Chondrocyte (in vitro differentiated cells): ENCODE data around the gene RNASE13. TPM values are rescaled to one million over a fixed set of nuclear protein-coding genes. Genes with fewer than 3 reads are reported as not detected.
A peak's percentile ranks its signal among the peaks of the same experiment; 100 is the strongest.
"Not testable (repeated sequence)": the region's sequence is repeated elsewhere in the genome, so short reads cannot be mapped to it uniquely, and the experiment has no call there.

Experiments
- DNase-seq: peaks from one replicate; pipeline ENCODE4 v3.0.0; 2021; ENCODE audit warnings: mixed read lengths, low spot score
- H3K27ac Mint-ChIP-seq: one replicate; pipeline ENCODE4 v1.8.0; 2021; ENCODE audit warnings: mild to moderate bottlenecking, moderate library complexity, mixed read lengths; ENCODE audit not compliant: unreplicated experiment
- H3K27me3 Mint-ChIP-seq: 2 replicates; pipeline ENCODE4 v1.8.0; 2021; ENCODE audit warnings: low read depth, mixed read lengths
- H3K36me3 Mint-ChIP-seq: 2 replicates; pipeline ENCODE4 v1.8.0; 2021; ENCODE audit warnings: low read depth, mixed read lengths
- H3K4me1 Mint-ChIP-seq: 2 replicates; pipeline ENCODE4 v1.8.0; 2021; ENCODE audit warnings: low read depth, mild to moderate bottlenecking, mixed read lengths
- H3K4me3 Mint-ChIP-seq: one replicate; pipeline ENCODE4 v1.8.0; 2021; ENCODE audit warnings: mild to moderate bottlenecking, moderate library complexity, mixed read lengths; ENCODE audit not compliant: unreplicated experiment
- H3K9me3 Mint-ChIP-seq: 2 replicates; pipeline ENCODE4 v1.8.0; 2021; ENCODE audit warnings: low read depth, mixed read lengths
- total RNA-seq: library from RNA; stranded (reverse); gene quantifications from 3 replicates; pipeline ENCODE4 v1.2.1, GENCODE V29; 2021
- TF ChIP-seq, protein P1 (sequence below): fragments of 200-600 bp; sonication (generic); IDR thresholded peaks from 2 replicates; pipeline ENCODE4 v1.5.0; 2021; ENCODE audit warnings: antibody characterized with exemption, mild to moderate bottlenecking, moderate library complexity

The RNASE13 gene
- total RNA-seq, 1 donor from 2014 or later = not detected

- no peak overlapping the region for H3K27ac Mint-ChIP-seq
- TF ChIP-seq, protein P1, sequence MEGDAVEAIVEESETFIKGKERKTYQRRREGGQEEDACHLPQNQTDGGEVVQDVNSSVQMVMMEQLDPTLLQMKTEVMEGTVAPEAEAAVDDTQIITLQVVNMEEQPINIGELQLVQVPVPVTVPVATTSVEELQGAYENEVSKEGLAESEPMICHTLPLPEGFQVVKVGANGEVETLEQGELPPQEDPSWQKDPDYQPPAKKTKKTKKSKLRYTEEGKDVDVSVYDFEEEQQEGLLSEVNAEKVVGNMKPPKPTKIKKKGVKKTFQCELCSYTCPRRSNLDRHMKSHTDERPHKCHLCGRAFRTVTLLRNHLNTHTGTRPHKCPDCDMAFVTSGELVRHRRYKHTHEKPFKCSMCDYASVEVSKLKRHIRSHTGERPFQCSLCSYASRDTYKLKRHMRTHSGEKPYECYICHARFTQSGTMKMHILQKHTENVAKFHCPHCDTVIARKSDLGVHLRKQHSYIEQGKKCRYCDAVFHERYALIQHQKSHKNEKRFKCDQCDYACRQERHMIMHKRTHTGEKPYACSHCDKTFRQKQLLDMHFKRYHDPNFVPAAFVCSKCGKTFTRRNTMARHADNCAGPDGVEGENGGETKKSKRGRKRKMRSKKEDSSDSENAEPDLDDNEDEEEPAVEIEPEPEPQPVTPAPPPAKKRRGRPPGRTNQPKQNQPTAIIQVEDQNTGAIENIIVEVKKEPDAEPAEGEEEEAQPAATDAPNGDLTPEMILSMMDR = no peak
- no peaks in the 10 kb centered on the region for H3K36me3 Mint-ChIP-seq
- H3K9me3 Mint-ChIP-seq = no peaks in the 10 kb centered on the region
- H3K27me3 Mint-ChIP-seq = peaks cover 5% of the 10 kb centered on the region
- H3K4me1 Mint-ChIP-seq = peaks cover 31% of the 10 kb centered on the region
- DNase-seq = no peak
- no peak overlapping the region for H3K4me3 Mint-ChIP-seq
Observed at GRCh38 chr14:21043387-21043973, 8.9 kb upstream of the RNASE13 start.

DNA sequence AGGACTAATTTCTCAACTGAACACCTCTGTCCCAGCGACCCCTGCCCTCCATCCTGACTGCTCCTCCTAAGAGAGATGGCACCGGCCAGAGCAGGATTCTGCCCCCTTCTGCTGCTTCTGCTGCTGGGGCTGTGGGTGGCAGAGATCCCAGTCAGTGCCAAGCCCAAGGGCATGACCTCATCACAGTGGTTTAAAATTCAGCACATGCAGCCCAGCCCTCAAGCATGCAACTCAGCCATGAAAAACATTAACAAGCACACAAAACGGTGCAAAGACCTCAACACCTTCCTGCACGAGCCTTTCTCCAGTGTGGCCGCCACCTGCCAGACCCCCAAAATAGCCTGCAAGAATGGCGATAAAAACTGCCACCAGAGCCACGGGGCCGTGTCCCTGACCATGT, 8.3 kb upstream of the RNASE13 start:
- TF ChIP-seq, protein P1 = no peak
- H3K4me1 Mint-ChIP-seq = peaks cover 34% of the 10 kb centered on the region
- H3K9me3 Mint-ChIP-seq = no peaks in the 10 kb centered on the region
- H3K36me3 Mint-ChIP-seq = no peaks in the 10 kb centered on the region
- peaks cover 5% of the 10 kb centered on the region for H3K27me3 Mint-ChIP-seq
- H3K4me3 Mint-ChIP-seq = no peak overlapping the region
- no peak overlapping the region for H3K27ac Mint-ChIP-seq
- no peak for DNase-seq

- H3K27ac Mint-ChIP-seq = no peak within 1 kb of the TSS
- no peak within 1 kb of the TSS for H3K4me3 Mint-ChIP-seq
- no peak for DNase-seq
- H3K36me3 Mint-ChIP-seq = no peaks in the 10 kb centered on the region
- no peaks in the 10 kb centered on the region for H3K9me3 Mint-ChIP-seq
- TF ChIP-seq, protein P1 = no peak
- peaks cover 5% of the 10 kb centered on the region for H3K27me3 Mint-ChIP-seq
- peaks cover 34% of the 10 kb centered on the region for H3K4me1 Mint-ChIP-seq
Observed at GRCh38 chr14:21041676-21042433, 7.2 kb upstream of the RNASE13 start, which contains the start of gene RNASE7. Gene RNASE7, plus strand, starts transcription at chr14:21042362. Its CDS starts 631 bp downstream, at chr14:21042993.

DNA sequence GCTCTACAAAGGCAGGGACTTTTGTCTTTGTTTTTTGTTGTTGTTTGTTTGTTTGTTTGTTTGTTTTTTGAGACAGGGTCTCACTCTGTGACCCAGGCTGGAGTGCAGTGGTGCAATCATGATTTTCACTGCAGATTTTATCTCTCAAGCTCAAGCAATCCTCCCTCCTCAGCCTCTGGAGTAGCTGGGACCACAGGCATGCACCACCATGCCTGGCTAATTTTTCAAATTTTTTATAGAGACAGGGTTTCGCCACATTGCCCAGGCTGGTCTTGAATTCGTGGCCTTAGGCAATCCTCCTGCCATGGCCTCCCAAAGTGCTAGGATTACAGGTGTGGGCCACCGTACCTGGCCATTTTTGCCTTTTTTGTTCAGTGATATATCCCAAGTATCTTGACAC, 6.3 kb upstream of the RNASE13 start:
- not testable (repeated sequence) for H3K9me3 Mint-ChIP-seq, H3K36me3 Mint-ChIP-seq, H3K4me3 Mint-ChIP-seq, H3K27ac Mint-ChIP-seq, H3K27me3 Mint-ChIP-seq, DNase-seq
- H3K4me1 Mint-ChIP-seq = peaks cover 34% of the 10 kb centered on the region

DNA sequence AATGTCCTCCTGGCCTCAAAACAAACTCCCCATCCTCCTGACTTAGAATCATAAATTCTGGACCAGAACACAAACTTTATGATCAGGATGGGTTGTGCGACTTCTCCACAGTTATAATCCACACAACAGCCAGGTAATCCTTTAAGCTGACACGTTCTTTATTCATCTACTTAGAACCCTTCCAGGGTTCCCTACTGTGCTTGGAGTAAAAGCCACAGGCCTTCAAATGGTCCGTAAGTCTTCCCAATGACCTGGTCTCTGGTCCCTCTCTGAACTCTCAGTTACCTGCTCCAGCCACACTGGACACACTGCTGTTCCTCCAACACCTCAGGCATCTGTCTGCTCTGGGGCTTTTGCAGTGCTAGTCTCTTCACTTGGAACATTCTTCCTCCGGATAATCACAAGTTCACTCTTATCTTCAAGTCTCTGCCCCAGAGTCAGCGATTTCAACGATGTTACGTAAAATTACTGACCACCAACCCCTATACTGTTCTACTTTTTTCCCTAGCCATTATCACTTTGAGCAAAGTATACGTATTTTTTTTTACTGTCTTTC, 5.8 kb upstream of the RNASE13 start:
- H3K4me1 Mint-ChIP-seq = peaks cover 34% of the 10 kb centered on the region
- H3K27me3 Mint-ChIP-seq = peaks cover 5% of the 10 kb centered on the region
- no peak for DNase-seq
- no peaks in the 10 kb centered on the region for H3K9me3 Mint-ChIP-seq
- no peaks in the 10 kb centered on the region for H3K36me3 Mint-ChIP-seq
- no peak overlapping the region for H3K4me3 Mint-ChIP-seq
- H3K27ac Mint-ChIP-seq = no peak overlapping the region
- TF ChIP-seq, protein P1 = peak; percentile 50
